Neutrophil (primary cell): ENCODE data around the gene STAB2.

Experiments used
- H3K27ac ChIP-seq: fragments of 200-600 bp; sonication (generic); 2 replicates; pipeline ENCODE4 v1.5.1; 2016; ENCODE audit warnings: mild to moderate bottlenecking, moderate library complexity
- H3K27me3 ChIP-seq: fragments of 200-600 bp; sonication (generic); 2 replicates; pipeline ENCODE4 v1.6.0; 2016; ENCODE audit warnings: mild to moderate bottlenecking
- H3K36me3 ChIP-seq: fragments of 200-600 bp; sonication (generic); 2 replicates; pipeline ENCODE4 v1.5.1; 2017
- H3K4me1 ChIP-seq, 2 experiments: fragments of 200-600 bp in 1 of 2; sonication (generic) in 1 of 2; 1 replicate in 1 of 2; 2 replicates in 1 of 2; pipeline versions ENCODE4 v1.5.1 to v1.6.1; 2013 to 2016; ENCODE audit warnings: low read depth in 1 of 2, low read length in 1 of 2, mild to moderate bottlenecking in 1 of 2, moderate library complexity in 1 of 2; ENCODE audit not compliant: control insufficient read depth in 1 of 2, insufficient read depth in 1 of 2
- H3K4me3 ChIP-seq, 2 experiments: fragments of 200-600 bp in 1 of 2; sonication (generic) in 1 of 2; 1 replicate in 1 of 2; 2 replicates in 1 of 2; pipeline ENCODE4 v1.5.1; 2013 to 2016; ENCODE audit warnings: low read depth in 1 of 2, low read length in 1 of 2, mild to moderate bottlenecking in 1 of 2, moderate library complexity in 1 of 2
- H3K9me3 ChIP-seq: fragments of 200-600 bp; sonication (generic); 2 replicates; pipeline ENCODE4 v1.5.1; 2016
- CTCF ChIP-seq: fragments of 200-600 bp; sonication (generic); IDR thresholded peaks from 2 replicates; pipeline ENCODE4 v1.5.1; 2016; ENCODE audit warnings: antibody characterized with exemption

STAB2 gene

GRCh38 chr12:103668520-103668919 lies 81.4 kb downstream of the STAB2 start:
- H3K4me3 ChIP-seq: no peak overlapping the region
- no peak overlapping the region for H3K27ac ChIP-seq
- no peaks in the 10 kb centered on the region for H3K36me3 ChIP-seq
- TF ChIP-seq CTCF: no peak
- peaks cover 23% of the 10 kb centered on the region for H3K27me3 ChIP-seq
- H3K4me1 ChIP-seq: peaks cover 18 to 26% of the 10 kb centered on the region in 2 experiments
- no peaks in the 10 kb centered on the region for H3K9me3 ChIP-seq

DNA sequence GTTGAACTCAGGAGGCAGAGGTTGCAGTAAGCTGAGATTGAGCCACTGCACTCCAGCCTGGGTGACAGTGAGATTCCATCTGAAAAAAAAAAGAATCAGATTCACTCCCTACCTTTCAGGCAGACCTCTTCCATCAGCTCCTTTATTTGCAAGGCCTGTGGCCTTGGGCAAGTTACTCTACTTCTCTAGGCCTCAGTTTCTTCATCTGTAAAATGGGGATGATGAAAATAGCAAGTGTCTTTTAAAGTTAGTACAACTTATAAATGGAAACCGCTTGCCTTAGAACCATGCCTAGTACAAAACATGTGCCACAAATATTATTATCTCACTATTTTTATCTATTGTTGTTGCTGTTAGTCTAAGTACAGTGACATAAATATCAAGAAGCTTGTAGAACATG lies 84.3 kb downstream of the STAB2 start:
- peaks cover 18 to 26% of the 10 kb centered on the region in 2 experiments for H3K4me1 ChIP-seq
- no peak for TF ChIP-seq CTCF
- H3K36me3 ChIP-seq: no peaks in the 10 kb centered on the region
- H3K4me3 ChIP-seq: no peak overlapping the region
- no peak overlapping the region for H3K27ac ChIP-seq
- H3K27me3 ChIP-seq: no peaks in the 10 kb centered on the region
- no peaks in the 10 kb centered on the region for H3K9me3 ChIP-seq

GRCh38 chr12:103672401-103673119 lies 85.5 kb downstream of the STAB2 start:
- H3K27ac ChIP-seq: no peak overlapping the region
- no peaks in the 10 kb centered on the region for H3K27me3 ChIP-seq
- no peak for TF ChIP-seq CTCF
- H3K9me3 ChIP-seq: no peaks in the 10 kb centered on the region
- peaks cover 18 to 26% of the 10 kb centered on the region in 2 experiments for H3K4me1 ChIP-seq
- no peaks in the 10 kb centered on the region for H3K36me3 ChIP-seq
- no peak overlapping the region for H3K4me3 ChIP-seq

DNA sequence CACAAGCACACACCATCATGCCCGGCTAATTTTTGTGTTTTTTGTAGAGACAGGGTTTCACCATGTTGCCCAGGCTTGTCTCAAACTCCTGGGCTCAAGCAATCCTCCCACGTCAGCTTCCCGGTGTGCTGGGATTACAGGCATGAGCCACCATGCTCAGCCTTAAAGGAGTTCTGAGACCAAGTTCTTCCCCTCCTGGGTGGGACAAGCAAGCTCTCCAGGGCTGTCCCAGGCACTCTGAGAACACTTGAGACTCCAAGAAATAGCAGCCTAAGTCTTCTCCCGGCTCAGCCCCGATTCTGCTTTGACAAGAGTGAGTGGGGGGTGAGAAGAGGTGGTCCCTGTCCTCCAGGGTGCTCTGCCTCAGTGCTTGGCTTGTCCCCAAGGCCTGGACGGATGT lies 86.4 kb downstream of the STAB2 start:
- H3K27ac ChIP-seq: no peak overlapping the region
- TF ChIP-seq CTCF: no peak

DNA sequence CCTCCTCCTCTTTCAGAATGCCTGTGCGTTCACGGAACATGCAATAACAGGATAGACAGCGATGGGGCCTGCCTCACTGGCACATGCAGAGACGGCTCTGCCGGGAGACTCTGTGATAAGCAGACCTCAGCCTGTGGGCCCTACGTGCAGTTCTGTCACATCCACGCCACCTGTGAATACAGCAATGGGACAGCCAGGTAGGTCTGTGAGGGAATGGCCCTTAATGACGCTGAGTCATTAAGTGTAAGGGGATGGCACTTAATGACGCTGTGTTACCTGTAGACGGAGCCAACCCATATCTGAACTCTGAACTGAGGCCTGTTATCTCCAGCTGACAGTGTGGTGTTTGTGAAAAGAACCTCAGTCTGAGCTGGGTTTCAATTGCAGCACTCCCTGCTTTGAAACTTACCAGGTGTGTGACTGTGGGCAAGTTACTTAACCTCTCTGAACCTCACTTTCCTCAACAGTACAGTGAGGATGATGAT lies 86.9 kb downstream of the STAB2 start:
- Histone ChIP-seq H3K27me3 (no peaks in the 10 kb centered on the region), H3K4me1 (peaks cover 18 to 19% of the 10 kb centered on the region in 2 experiments), H3K9me3 (no peaks in the 10 kb centered on the region), H3K36me3 (no peaks in the 10 kb centered on the region), H3K4me3 (no peak overlapping the region), H3K27ac (no peak overlapping the region)
- TF ChIP-seq CTCF: no peak

More for the DNA sequence above, 86.4 kb downstream of the STAB2 start:
- Histone ChIP-seq H3K4me1 (peaks cover 18 to 23% of the 10 kb centered on the region in 2 experiments), H3K4me3 (no peak overlapping the region), H3K9me3 (no peaks in the 10 kb centered on the region), H3K27me3 (no peaks in the 10 kb centered on the region), H3K36me3 (no peaks in the 10 kb centered on the region)
